NB4 (cell line): ENCODE data around the gene UNC5B.

Source experiments
- CTCF ChIP-seq: IDR thresholded peaks from one replicate; pipeline ENCODE4 v1.5.1; 2012; ENCODE audit warnings: low read depth, low read length
- POLR2A ChIP-seq: IDR thresholded peaks from 2 replicates; pipeline ENCODE4 v1.6.1; 2011; ENCODE audit warnings: mild to moderate bottlenecking; ENCODE audit not compliant: insufficient read length; ENCODE audit errors: extremely low read depth

GRCh38 chr10:71351087-71351486, 138.7 kb downstream of the UNC5B start:
- TF ChIP-seq CTCF = no peak
- TF ChIP-seq POLR2A = no peak
